Motor neuron (in vitro differentiated cells): Measurements from ENCODE around the gene TNRC6C. TPM values are rescaled to one million over a fixed set of nuclear protein-coding genes. Genes with fewer than 3 reads are reported as not detected.

Source experiments
- ATAC-seq, 8 experiments: fragments of 200-7000 bp; cut with Tn5 transposase; replicated peaks in 6 of 8; 2 replicates each; pipeline ENCODE4 v1.8.0; 2021; ENCODE audit warnings: mild to moderate bottlenecking in 8 of 8, moderate library complexity in 8 of 8
- H3K27ac ChIP-seq, 2 donors: fragments of 250-450 bp; sonication (Bioruptor Pico); 2 replicates each; pipeline ENCODE4 v1.9.0; 2021; ENCODE audit warnings: antibody characterized with exemption in 2 of 2, mild to moderate bottlenecking in 2 of 2, moderate library complexity in 1 of 2
- H3K4me1 ChIP-seq, 2 donors: fragments of 250-450 bp; sonication (Bioruptor Pico); replicated peaks in 1 of 2; 2 replicates each; pipeline ENCODE4 v1.6.1; 2021; ENCODE audit warnings: antibody characterized with exemption in 2 of 2, mild to moderate bottlenecking in 2 of 2, moderate library complexity in 1 of 2
- H3K4me3 ChIP-seq, 5 donors: fragments of 250-450 bp; sonication (Bioruptor Pico); 2 replicates each; pipeline ENCODE4 v1.9.0; 2021; ENCODE audit warnings: antibody characterized with exemption in 5 of 5, mild to moderate bottlenecking in 5 of 5, moderate library complexity in 4 of 5
- WGBS, 10 experiments: fragments of 450-650 bp; shearing (Covaris generic); methylation state at CpG; one replicate each; pipeline ENCODE4 v1.0.0; 2022; 5-methylcytosine and 5-hydroxymethylcytosine counted together
- in situ Hi-C, 9 experiments: fragments of 400-800 bp; cut with MboI; loops; one replicate each; pipeline ENCODE4 v1.15.0; 2021; ENCODE audit warnings: low sequenced_read_pairs in 9 of 9, low pct_unique_long_range_greater_than_20kb in 2 of 9; ENCODE audit not compliant: unreplicated experiment in 9 of 9
- total RNA-seq, 8 experiments: library from RNA; unstranded; fragments of 300-600 nt; gene quantifications; 2 replicates each; pipeline versions ENCODE4 v1.2.3 to v1.2.4, GENCODE V29; 2022

TNRC6C gene
- total RNA-seq, 8 experiments from 2014 or later, result 5.6 to 20.6 (median 16.1) TPM

GRCh38 chr17:78120537-78120936 lies 162.0 kb downstream of the TNRC6C start:
- Histone ChIP-seq H3K4me1 (no peaks in the 10 kb centered on the region), H3K27ac (no peak overlapping the region), H3K4me3 (no peak overlapping the region)
- ATAC-seq, result no peak
- in situ Hi-C loops, result no loop called here
- 87 to 100% methylated on average over 2 to 3 of the region's 13 CpGs; no CpG with 5 or more reads in 8 of the 10 experiments for WGBS, 10 experiments

DNA sequence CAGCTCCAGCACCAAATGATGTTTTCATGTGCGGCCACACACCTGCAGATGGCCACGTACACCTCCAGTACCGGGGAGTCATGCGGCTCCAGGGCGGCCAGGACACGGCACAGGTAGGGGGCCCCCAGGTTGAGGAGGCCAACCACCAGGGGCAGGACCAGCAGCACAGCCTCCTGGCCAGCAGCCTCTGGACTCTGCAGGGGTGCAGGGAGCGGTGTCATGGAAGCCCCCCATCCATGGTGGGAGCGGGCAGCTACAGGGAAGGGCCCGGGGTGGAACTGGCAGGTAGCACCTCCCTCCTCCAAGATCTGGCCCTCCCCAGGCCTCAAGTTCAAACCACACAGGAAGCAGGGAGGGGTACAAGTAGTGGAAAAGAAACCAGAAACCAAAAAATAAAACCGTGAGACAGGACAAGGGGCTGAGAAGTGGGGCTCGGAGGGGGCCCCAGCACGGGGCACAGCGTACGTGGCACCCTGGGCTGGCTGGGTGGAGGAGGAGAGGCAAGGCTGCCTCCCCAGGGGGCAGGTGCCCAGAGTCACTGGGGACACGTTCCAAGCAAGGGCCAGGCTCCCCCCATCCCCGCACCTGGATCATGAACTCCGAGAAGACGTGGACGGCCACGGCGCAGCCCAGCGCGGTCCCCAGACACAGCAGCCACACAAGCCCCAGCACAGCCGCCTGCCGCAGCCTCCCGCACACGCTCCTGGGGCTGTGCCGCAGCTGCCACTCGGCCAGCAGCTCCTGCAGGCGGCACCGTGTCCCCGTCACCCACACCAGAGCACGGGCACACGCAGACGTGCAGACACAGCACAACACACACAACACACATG lies 162.7 kb downstream of the TNRC6C start:
- ATAC-seq, result no peak
- Histone ChIP-seq H3K4me1 (peaks cover 2 to 4% of the 10 kb centered on the region in 2 donors), H3K4me3 (no peak overlapping the region), H3K27ac (no peak overlapping the region)
- in situ Hi-C loops, result no loop called here
- 100% methylated on average over 1 of the region's 35 CpGs; no CpG with 5 or more reads in 9 of the 10 experiments for WGBS, 10 experiments

GRCh38 chr17:78121801-78122215 lies 163.3 kb downstream of the TNRC6C start:
- H3K4me3 ChIP-seq, result no peak overlapping the region
- no peak for ATAC-seq
- WGBS, 10 experiments, result 50% methylated on average over 2 of the region's 11 CpGs; no CpG with 5 or more reads in 9 of the 10 experiments
- H3K27ac ChIP-seq, result no peak overlapping the region
- in situ Hi-C loops, result no loop called here
- peaks cover 8 to 9% of the 10 kb centered on the region in 2 donors for H3K4me1 ChIP-seq

DNA sequence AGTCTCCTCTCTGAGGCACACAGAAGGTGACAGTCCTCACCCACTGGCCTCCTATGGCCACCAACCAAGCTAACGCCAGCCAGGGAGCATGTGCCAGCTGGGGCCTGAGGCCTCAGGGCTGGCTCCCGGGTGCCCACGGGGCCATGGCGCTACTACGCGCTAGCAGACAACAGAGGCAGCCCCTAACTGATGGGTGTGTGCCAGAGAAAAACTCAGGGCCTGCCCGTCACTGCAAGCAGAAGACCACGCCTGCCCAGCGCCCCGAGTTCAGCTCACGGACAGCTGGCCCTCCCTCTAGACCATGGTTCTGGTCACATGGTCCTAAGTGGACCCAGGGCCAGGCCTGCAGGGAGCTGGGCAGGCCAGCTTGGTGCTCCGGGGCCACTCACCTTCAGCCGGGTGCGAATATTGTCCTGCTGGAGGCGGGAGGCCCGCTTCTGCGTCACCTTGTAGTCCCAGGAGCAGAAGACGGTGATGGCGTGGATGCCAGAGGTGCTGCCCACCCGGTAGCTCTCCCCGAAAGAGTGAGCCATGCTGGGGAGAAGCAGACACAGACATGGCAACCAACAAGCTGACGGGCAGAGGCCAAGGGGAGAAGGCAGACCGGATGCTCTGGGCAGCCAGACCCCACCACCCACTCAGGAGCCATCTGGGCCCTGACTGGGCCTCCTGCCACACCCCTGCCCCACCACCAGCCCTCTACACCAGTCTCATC lies 163.9 kb downstream of the TNRC6C start:
- H3K4me3 ChIP-seq, result no peak overlapping the region
- H3K27ac ChIP-seq, result no peak overlapping the region
- H3K4me1 ChIP-seq, result peaks cover 8 to 14% of the 10 kb centered on the region in 2 donors
- WGBS, 10 experiments, result 90 to 100% (median 94%) methylated on average over 1 to 9 of the region's 23 CpGs; no CpG with 5 or more reads in 7 of the 10 experiments
- ATAC-seq, result no peak
- in situ Hi-C loops, result no loop called here

GRCh38 chr17:78122931-78123249 lies 164.4 kb downstream of the TNRC6C start:
- in situ Hi-C loops, result no loop called here
- no peak for ATAC-seq
- no peak overlapping the region for H3K4me3 ChIP-seq
- H3K27ac ChIP-seq, result no peak overlapping the region
- H3K4me1 ChIP-seq, result peaks cover 8 to 19% of the 10 kb centered on the region in 2 donors
- WGBS, 10 experiments, result 60 to 100% methylated on average over 1 of the region's 4 CpGs; no CpG with 5 or more reads in 8 of the 10 experiments

- 31 to 100% (median 93%) methylated on average over 1 to 4 of the region's 5 CpGs; no CpG with 5 or more reads in 5 of the 10 experiments for WGBS, 10 experiments
- no peak for ATAC-seq
- H3K27ac ChIP-seq, result no peak overlapping the region
- in situ Hi-C loops, result no loop called here
- H3K4me1 ChIP-seq, result peaks cover 8 to 19% of the 10 kb centered on the region in 2 donors
- H3K4me3 ChIP-seq, result no peak overlapping the region
These were observed 164.9 kb downstream of the TNRC6C start for GRCh38 chr17:78123258-78123929.

GRCh38 chr17:78124081-78124835 lies 165.8 kb downstream of the TNRC6C start:
- ATAC-seq, result no peak
- H3K4me1 ChIP-seq, result peaks cover 11 to 19% of the 10 kb centered on the region in 2 donors
- in situ Hi-C loops, result no loop called here
- H3K27ac ChIP-seq, result no peak overlapping the region
- H3K4me3 ChIP-seq, result no peak overlapping the region
- 86 to 97% methylated on average over 4 to 5 of the region's 30 CpGs; no CpG with 5 or more reads in 8 of the 10 experiments for WGBS, 10 experiments

DNA sequence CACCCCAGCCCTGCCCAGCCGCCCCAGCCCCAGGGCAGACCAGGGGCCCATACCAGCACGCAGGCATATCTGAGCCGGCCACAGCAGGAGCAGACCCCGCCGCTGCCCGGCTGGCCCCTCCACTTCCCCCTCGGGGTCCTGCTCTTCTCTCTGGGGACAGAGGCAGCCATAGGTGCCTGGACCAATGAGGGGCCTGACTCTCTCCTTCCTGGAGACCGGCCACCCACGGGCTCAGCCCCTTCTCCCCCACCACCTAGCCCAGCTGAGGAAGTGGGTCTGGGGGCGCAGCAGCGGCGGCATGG lies 166.3 kb downstream of the TNRC6C start:
- no peak overlapping the region for H3K27ac ChIP-seq
- no peak overlapping the region for H3K4me3 ChIP-seq
- no CpG with 5 or more reads among the region's 12 CpGs for WGBS, 10 experiments
- in situ Hi-C loops, result no loop called here
- no peak for ATAC-seq
- peaks cover 11 to 19% of the 10 kb centered on the region in 2 donors for H3K4me1 ChIP-seq

- Histone ChIP-seq H3K4me1 (peaks cover 11 to 19% of the 10 kb centered on the region in 2 donors), H3K4me3 (no peak overlapping the region), H3K27ac (no peak overlapping the region)
- ATAC-seq, result no peak
- 10 to 90% (median 83%) methylated on average over 1 to 8 of the region's 39 CpGs; no CpG with 5 or more reads in 6 of the 10 experiments for WGBS, 10 experiments
- in situ Hi-C loops, result no loop called here
These were observed 166.8 kb downstream of the TNRC6C start for GRCh38 chr17:78125138-78125913.

- WGBS, 10 experiments, result 79 to 100% (median 83%) methylated on average over 1 to 6 of the region's 25 CpGs; no CpG with 5 or more reads in 5 of the 10 experiments
- no peak overlapping the region for H3K27ac ChIP-seq
- in situ Hi-C loops, result no loop called here
- H3K4me1 ChIP-seq, result peaks cover 11 to 19% of the 10 kb centered on the region in 2 donors
- no peak overlapping the region for H3K4me3 ChIP-seq
- ATAC-seq, result peak in 3 of 8 experiments; percentile 3 to 5 (median 4)
These were observed 167.7 kb downstream of the TNRC6C start for GRCh38 chr17:78125976-78126894.

DNA sequence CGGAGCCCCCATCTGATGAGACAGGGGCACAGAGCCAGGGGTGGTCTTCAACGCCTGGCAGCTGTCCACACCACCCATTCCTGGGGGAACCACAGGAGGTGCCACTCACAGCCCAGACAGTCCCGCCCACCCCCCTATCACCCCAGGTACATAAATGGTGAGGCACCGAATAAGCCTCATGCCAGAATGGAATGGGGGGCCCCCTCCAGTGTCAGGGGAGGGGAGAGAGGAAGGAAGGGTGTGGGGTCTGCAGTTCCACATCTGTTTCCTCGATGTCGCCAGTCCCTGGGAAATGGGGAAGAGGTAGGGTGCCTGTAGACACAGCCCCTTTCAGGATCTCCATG lies 168.4 kb downstream of the TNRC6C start:
- ATAC-seq, result no peak
- WGBS, 10 experiments, result 80% methylated on average over 1 of the region's 6 CpGs; no CpG with 5 or more reads in 9 of the 10 experiments
- H3K4me1 ChIP-seq, result peaks cover 11 to 19% of the 10 kb centered on the region in 2 donors
- in situ Hi-C loops, result no loop called here
- no peak overlapping the region for H3K4me3 ChIP-seq
- no peak overlapping the region for H3K27ac ChIP-seq
